Mucosa of stomach (tissue), 1 donor: Measurements from ENCODE around the gene SLCO2B1.

ENCODE experiments used
- H3K27me3 ChIP-seq: one replicate; pipeline ENCODE4 v1.7.0; 2013; ENCODE audit warnings: mild to moderate bottlenecking, low read length; ENCODE audit not compliant: control insufficient read depth, insufficient read depth
- H3K36me3 ChIP-seq: one replicate; pipeline ENCODE4 v1.7.0; 2013; ENCODE audit warnings: low read length; ENCODE audit not compliant: control insufficient read depth, insufficient read depth
- H3K4me1 ChIP-seq: one replicate; pipeline ENCODE4 v1.7.0; 2013; ENCODE audit warnings: mild to moderate bottlenecking, low read length; ENCODE audit not compliant: control insufficient read depth, insufficient read depth
- H3K4me3 ChIP-seq: one replicate; pipeline ENCODE4 v1.7.0; 2013; ENCODE audit warnings: low read length
- H3K9ac ChIP-seq: one replicate; pipeline ENCODE4 v1.7.0; 2013; ENCODE audit warnings: mild to moderate bottlenecking, low read length, moderate library complexity
- H3K9me3 ChIP-seq: one replicate; pipeline ENCODE4 v1.7.0; 2013; ENCODE audit warnings: mild to moderate bottlenecking, low read length, moderate library complexity; ENCODE audit not compliant: control insufficient read depth
- donor health status: Pancreatic carcinoma.

SLCO2B1 gene

DNA sequence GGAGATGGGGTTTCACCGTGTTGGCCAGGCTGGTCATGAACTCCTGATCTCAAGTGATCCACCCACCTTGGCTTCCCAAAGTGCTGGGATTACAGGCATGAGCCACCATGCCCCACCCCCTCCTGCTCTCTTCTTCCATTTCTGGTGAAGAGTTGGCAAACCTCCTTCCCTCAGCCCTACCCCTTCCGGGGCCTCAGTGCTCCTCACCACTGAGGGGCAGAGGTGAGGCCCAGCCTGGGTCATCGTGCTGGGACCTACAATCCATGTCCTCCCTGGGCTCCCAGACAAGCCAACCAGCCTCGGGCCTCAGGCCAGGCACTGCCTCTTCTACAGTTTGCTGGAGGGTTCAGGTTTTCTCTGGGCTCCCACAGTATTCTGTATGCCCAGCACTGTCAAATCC lies 74.9 kb downstream of the SLCO2B1 start:
- Histone ChIP-seq H3K36me3 (no peaks in the 10 kb centered on the region), H3K9ac (no peak overlapping the region), H3K27me3 (no peaks in the 10 kb centered on the region)

DNA sequence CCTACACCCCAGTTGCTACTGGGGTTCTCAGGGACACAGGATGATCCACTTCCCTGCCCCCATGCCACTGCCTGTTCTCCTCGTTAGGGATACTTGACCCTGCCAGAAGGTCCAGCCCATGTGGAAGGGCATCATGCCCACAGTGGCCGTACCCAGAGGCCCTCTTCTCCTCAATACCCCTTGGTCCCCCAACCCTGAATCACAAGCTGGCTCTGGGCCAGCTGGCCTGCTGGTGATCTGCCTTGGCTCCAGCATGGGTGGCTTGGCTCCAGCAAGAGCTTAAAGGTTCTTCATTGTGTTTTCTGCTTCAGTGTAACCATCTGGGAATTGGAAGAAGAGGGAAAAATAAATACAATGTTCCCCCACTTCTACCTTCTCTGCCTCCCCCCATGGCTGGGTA lies 78.6 kb downstream of the SLCO2B1 start:
- Histone ChIP-seq H3K4me1 (no peaks in the 10 kb centered on the region), H3K9me3 (no peaks in the 10 kb centered on the region), H3K36me3 (no peaks in the 10 kb centered on the region), H3K4me3 (no peak overlapping the region), H3K27me3 (no peaks in the 10 kb centered on the region), H3K9ac (no peak overlapping the region)

More for the DNA sequence above, 74.9 kb downstream of the SLCO2B1 start:
- Histone ChIP-seq H3K4me3 (no peak overlapping the region), H3K4me1 (no peaks in the 10 kb centered on the region), H3K9me3 (no peaks in the 10 kb centered on the region)

DNA sequence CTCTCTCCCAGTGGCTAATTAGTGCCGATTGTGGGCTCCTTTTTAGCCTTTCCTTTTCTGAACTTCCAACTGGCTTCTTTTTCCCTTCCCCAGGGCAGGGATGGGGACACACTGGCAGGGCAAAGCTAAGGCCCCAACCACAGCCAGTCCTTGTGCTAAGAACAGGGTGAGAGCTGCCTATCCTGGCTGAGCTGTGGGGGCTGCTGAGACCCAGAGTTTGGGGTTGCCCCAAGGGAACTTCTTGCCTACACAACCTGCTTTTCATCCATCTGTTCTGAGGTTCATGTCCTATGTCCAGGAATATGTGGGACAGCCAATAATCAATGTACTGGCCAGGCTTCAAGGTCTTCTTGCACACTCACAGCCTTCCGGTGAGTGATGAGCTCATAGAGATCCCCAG lies 79.7 kb downstream of the SLCO2B1 start:
- Histone ChIP-seq H3K4me3 (no peak overlapping the region), H3K4me1 (no peaks in the 10 kb centered on the region), H3K27me3 (peaks cover 6% of the 10 kb centered on the region), H3K9me3 (no peaks in the 10 kb centered on the region), H3K36me3 (no peaks in the 10 kb centered on the region), H3K9ac (no peak overlapping the region)

- H3K9ac ChIP-seq = no peak overlapping the region
- H3K36me3 ChIP-seq = no peaks in the 10 kb centered on the region
- H3K27me3 ChIP-seq = peaks cover 9% of the 10 kb centered on the region
- H3K9me3 ChIP-seq = no peaks in the 10 kb centered on the region
- H3K4me1 ChIP-seq = no peaks in the 10 kb centered on the region
- no peak overlapping the region for H3K4me3 ChIP-seq
Measured at GRCh38 chr11:75233754-75234172, 82.9 kb downstream of the SLCO2B1 start.

GRCh38 chr11:75236062-75236461 lies 85.2 kb downstream of the SLCO2B1 start:
- Histone ChIP-seq H3K9ac (no peak overlapping the region), H3K36me3 (no peaks in the 10 kb centered on the region), H3K9me3 (no peaks in the 10 kb centered on the region), H3K4me1 (no peaks in the 10 kb centered on the region), H3K27me3 (peaks cover 31% of the 10 kb centered on the region), H3K4me3 (no peak overlapping the region)

GRCh38 chr11:75237050-75237449 lies 86.1 kb downstream of the SLCO2B1 start:
- Histone ChIP-seq H3K36me3 (no peaks in the 10 kb centered on the region), H3K9me3 (no peaks in the 10 kb centered on the region), H3K4me3 (no peak overlapping the region), H3K4me1 (no peaks in the 10 kb centered on the region), H3K27me3 (peaks cover 35% of the 10 kb centered on the region), H3K9ac (no peak overlapping the region)

DNA sequence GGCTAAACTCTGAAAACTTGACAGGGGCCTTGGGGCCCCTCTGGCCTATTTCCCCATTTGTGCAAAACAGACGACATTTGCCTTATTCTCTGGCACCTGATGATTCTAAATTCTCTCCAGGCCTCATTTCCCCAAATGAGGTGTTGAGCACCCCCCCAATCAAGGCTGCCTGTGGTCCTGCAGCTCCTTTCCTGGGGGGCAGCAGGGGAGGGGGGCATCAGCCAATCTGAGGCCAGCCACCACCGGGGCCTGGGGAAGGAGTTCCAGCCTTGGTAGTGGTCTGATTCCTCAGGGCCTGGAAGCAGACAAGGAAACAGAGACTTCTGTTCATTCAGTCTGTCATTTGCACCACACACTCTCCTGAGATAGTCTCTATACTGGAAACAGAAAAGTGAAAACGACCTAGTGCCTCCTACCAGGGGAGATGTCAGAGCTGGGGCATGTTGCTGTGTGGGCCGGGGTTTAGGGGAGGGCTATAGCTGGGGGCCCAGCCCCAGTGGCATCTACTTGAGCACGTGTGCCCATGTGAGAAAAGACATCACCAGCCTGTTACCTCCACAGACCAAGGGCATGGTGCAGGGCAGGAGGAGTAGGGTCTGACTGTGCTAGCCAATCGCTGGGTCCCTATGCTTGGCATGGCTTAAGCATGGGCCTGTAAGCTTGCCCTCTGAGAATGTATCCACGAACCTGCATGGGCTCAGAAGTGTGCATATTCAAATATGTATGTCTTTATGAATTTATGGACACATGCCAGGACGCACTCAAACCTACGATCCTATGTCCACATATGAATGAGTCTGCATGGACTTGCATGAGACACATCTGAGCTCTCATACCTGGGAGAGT lies 87.9 kb downstream of the SLCO2B1 start:
- H3K36me3 ChIP-seq = no peaks in the 10 kb centered on the region
- peaks cover 52% of the 10 kb centered on the region for H3K27me3 ChIP-seq
- no peaks in the 10 kb centered on the region for H3K9me3 ChIP-seq
- H3K4me3 ChIP-seq = no peak overlapping the region
- H3K4me1 ChIP-seq = no peaks in the 10 kb centered on the region
- H3K9ac ChIP-seq = no peak overlapping the region

DNA sequence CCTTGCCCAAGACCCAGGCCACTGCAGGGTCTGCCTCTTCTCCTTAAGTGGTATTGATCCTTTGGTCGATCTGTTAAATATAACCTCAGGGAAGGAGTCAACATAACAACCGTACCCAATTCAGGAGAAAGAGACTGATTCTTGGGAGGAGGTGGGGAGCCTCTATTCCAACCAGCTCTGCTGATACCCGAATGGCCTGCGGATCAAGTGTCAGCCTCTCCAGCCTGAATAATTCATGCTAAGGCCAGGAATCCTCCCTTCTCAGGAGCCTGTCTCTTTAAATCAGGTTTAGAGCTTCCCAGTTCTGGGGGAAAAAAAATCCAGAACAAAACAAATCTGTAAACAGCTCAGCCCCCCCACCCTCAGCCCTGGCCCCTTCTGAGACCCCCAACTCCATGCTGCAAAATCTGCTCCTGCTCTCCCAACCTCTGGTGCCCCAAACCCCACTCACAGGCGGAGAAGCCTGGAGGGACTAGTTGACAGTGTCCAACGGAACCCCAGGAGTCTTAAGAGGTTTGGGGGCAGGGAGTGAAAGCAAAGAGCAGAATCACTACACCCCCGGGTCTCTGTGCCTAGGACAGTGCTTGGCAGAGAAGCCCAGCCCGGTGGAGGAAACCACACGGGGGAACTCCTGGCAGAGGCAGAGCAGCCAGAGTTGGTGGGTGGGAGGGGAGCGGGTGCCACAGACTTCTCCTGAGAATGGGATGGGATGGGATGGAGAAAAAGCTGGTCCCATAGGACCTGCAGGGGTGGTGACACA lies 88.8 kb downstream of the SLCO2B1 start:
- H3K4me1 ChIP-seq = no peaks in the 10 kb centered on the region
- H3K27me3 ChIP-seq = peaks cover 61% of the 10 kb centered on the region
- no peaks in the 10 kb centered on the region for H3K36me3 ChIP-seq
- no peaks in the 10 kb centered on the region for H3K9me3 ChIP-seq
- H3K4me3 ChIP-seq = no peak overlapping the region
- no peak overlapping the region for H3K9ac ChIP-seq

- H3K9ac ChIP-seq = no peak within 1 kb of the TSS
- no peaks in the 10 kb centered on the region for H3K9me3 ChIP-seq
- peaks cover 55% of the 10 kb centered on the region for H3K27me3 ChIP-seq
- no peaks in the 10 kb centered on the region for H3K4me1 ChIP-seq
- no peak within 1 kb of the TSS for H3K4me3 ChIP-seq
- no peaks in the 10 kb centered on the region for H3K36me3 ChIP-seq
Measured at GRCh38 chr11:75240311-75241035, 89.6 kb downstream of the SLCO2B1 start, which contains the start of gene TPBGL. TPBGL (plus strand) TSS chr11:75240774; CDS start chr11:75241050, 276 bp downstream.

GRCh38 chr11:75241036-75241905 lies 90.4 kb downstream of the SLCO2B1 start:
- no peaks in the 10 kb centered on the region for H3K36me3 ChIP-seq
- no peaks in the 10 kb centered on the region for H3K9me3 ChIP-seq
- H3K4me3 ChIP-seq = no peak overlapping the region
- peaks cover 55% of the 10 kb centered on the region for H3K27me3 ChIP-seq
- no peak overlapping the region for H3K9ac ChIP-seq
- H3K4me1 ChIP-seq = no peaks in the 10 kb centered on the region

DNA sequence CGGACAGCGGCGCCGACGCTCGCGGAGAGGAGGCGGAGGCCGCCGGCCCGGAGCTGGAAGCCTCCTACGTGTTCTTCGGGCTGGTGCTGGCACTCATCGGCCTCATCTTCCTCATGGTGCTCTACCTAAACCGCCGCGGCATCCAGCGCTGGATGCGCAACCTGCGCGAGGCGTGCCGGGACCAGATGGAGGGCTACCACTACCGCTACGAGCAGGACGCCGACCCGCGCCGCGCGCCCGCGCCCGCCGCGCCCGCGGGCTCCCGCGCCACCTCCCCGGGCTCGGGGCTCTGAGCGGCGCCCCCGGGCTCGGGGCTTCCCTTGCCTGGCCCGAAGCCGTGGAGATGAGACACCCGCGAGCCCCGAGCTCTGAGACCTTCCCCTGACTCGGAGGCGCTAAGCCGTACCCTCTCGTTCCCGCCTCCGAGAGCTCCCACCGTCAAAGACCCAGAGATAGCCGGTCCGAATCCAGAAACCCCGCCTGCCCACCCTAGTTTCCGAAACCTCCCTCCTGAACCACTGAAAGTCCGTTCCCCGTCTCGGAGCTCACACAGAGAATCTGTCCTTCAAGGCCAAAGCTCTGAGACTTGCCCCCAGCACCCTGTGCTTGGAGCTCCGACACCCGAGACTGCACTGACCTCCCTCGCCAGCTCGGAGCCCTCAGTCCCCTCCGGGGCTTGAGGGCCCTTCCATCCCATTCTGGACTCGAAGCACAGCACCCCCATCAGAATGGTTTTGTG lies 91.2 kb downstream of the SLCO2B1 start:
- Histone ChIP-seq H3K9ac (no peak overlapping the region), H3K4me3 (no peak overlapping the region), H3K27me3 (peaks cover 55% of the 10 kb centered on the region), H3K4me1 (no peaks in the 10 kb centered on the region), H3K9me3 (no peaks in the 10 kb centered on the region), H3K36me3 (no peaks in the 10 kb centered on the region)
